ENCODE results near the gene MIER2.
"Not testable (repeated sequence)": the region's sequence is repeated elsewhere in the genome, so short reads cannot be mapped to it uniquely, and the experiment has no call there.

Gene MIER2

DNA sequence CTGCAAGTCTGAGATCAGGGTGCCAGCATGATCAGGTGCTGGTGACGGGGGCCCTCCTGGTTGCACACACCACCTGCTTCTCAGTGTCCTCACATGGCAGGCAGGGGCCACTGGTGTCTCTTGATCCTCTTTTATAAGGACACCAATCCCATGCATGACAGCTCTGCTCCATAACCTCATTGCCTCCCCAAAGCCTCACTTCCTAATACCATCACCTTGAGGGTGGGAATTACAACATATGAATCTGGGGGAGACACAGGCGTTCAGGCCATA is 15.0 kb upstream of the MIER2 start:
- H3K14ac ChIP-seq (ENCODE audit: low read length) = no peak overlapping the region
- peaks cover 0 to 4% (median 0%) of the 10 kb centered on the region in 3 experiments for H3K27me3 ChIP-seq (ENCODE audit: control insufficient read depth in 3 of 3, insufficient read depth in 3 of 3, low read depth in 1 of 3, low read length in 3 of 3)
- DNase-seq (ENCODE audit: low spot score) = no peak
- H2BK15ac ChIP-seq (ENCODE audit: low read length) = no peak overlapping the region
- H4K8ac ChIP-seq (ENCODE audit: low read depth, low read length) = no peak overlapping the region
- no peaks in the 10 kb centered on the region for H3K4me1 ChIP-seq (ENCODE audit: control insufficient read depth in 2 of 2, insufficient read depth in 1 of 2, low read depth in 1 of 2, low read length in 2 of 2)
- H2BK120ac ChIP-seq (ENCODE audit: low read depth, low read length) = no peak overlapping the region
- H4K91ac ChIP-seq (ENCODE audit: low read depth, low read length, poor library complexity) = no peak overlapping the region
- no peak overlapping the region for H3K23ac ChIP-seq (ENCODE audit: low read depth, low read length, poor library complexity)
- no peak overlapping the region for H3K18ac ChIP-seq (ENCODE audit: low read length)
- no peak overlapping the region for H2AFZ ChIP-seq (ENCODE audit: low read length)
- H3K4me3 ChIP-seq (ENCODE audit: low read length in 2 of 2) = no peak overlapping the region
- no peak overlapping the region for H3K4ac ChIP-seq (ENCODE audit: low read length)
- H2BK5ac ChIP-seq (ENCODE audit: low read length) = no peak overlapping the region
- no peak overlapping the region for H3K4me2 ChIP-seq (ENCODE audit: insufficient read depth, low read length, poor library complexity, severe bottlenecking)
- no peaks in the 10 kb centered on the region for H3K36me3 ChIP-seq (replicated peaks in 1 of 2; ENCODE audit: control insufficient read depth in 2 of 2, insufficient read depth in 2 of 2, low read length in 2 of 2)
- H3K27ac ChIP-seq (replicated peaks; ENCODE audit: low read length) = no peak overlapping the region
- no CpG with 5 or more reads among the region's 2 CpGs for WGBS, 2 donors (ENCODE audit: extremely low coverage in 2 of 2, insufficient read length in 2 of 2, insufficient replicate concordance in 1 of 2)
- H2AK5ac ChIP-seq (ENCODE audit: low read depth, low read length) = no peak overlapping the region
- H2BK12ac ChIP-seq (ENCODE audit: low read length) = peak overlapping the region; percentile 16
- H3K9ac ChIP-seq (ENCODE audit: low read depth, low read length, poor library complexity) = no peak overlapping the region
- H3K79me1 ChIP-seq (ENCODE audit: low read depth, low read length) = no peaks in the 10 kb centered on the region
- H3K9me3 ChIP-seq (replicated peaks in 1 of 2; ENCODE audit: control insufficient read depth in 2 of 2, insufficient read depth in 1 of 2, low read depth in 1 of 2, low read length in 2 of 2) = peaks cover 0 to 3% of the 10 kb centered on the region in 2 donors

DNA sequence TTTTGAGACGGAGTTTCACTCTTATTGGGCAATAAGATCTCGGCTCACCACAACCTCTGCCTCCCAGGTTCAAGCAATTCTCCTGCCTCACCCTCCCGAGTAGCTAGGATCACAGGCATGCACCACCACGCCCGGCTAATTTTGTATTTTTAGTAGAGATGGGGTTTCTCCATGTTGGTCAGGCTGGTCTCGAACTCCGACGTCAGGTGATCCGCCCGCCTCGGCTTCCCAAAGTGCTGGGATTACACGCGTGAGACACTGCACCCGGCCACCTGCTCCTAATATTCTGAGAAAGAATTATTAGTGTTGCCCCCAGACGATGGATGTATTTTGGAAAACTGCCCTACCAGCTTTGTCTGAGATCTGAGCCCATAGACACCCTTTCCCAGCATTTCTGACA is 10.9 kb upstream of the MIER2 start:
- not testable (repeated sequence) for H3K36me3 ChIP-seq (replicated peaks in 1 of 2; ENCODE audit: control insufficient read depth in 2 of 2, insufficient read depth in 2 of 2, low read length in 2 of 2); H2BK5ac ChIP-seq (ENCODE audit: low read length); H3K14ac ChIP-seq (ENCODE audit: low read length); H3K23ac ChIP-seq (ENCODE audit: low read depth, low read length, poor library complexity); H3K27me3 ChIP-seq (ENCODE audit: control insufficient read depth in 3 of 3, insufficient read depth in 3 of 3, low read depth in 1 of 3, low read length in 3 of 3); H3K4me1 ChIP-seq (ENCODE audit: control insufficient read depth in 2 of 2, insufficient read depth in 1 of 2, low read depth in 1 of 2, low read length in 2 of 2); H2AK5ac ChIP-seq (ENCODE audit: low read depth, low read length); H3K18ac ChIP-seq (ENCODE audit: low read length); H3K27ac ChIP-seq (replicated peaks; ENCODE audit: low read length); H3K9me3 ChIP-seq (replicated peaks in 1 of 2; ENCODE audit: control insufficient read depth in 2 of 2, insufficient read depth in 1 of 2, low read depth in 1 of 2, low read length in 2 of 2); H2BK15ac ChIP-seq (ENCODE audit: low read length); H3K4ac ChIP-seq (ENCODE audit: low read length); H2BK12ac ChIP-seq (ENCODE audit: low read length); H4K8ac ChIP-seq (ENCODE audit: low read depth, low read length); H2AFZ ChIP-seq (ENCODE audit: low read length); H3K79me1 ChIP-seq (ENCODE audit: low read depth, low read length); H3K9ac ChIP-seq (ENCODE audit: low read depth, low read length, poor library complexity); H4K91ac ChIP-seq (ENCODE audit: low read depth, low read length, poor library complexity); DNase-seq (ENCODE audit: low spot score); H3K4me2 ChIP-seq (ENCODE audit: insufficient read depth, low read length, poor library complexity, severe bottlenecking); H3K4me3 ChIP-seq (ENCODE audit: low read length in 2 of 2); H2BK120ac ChIP-seq (ENCODE audit: low read depth, low read length)
- no CpG with 5 or more reads among the region's 15 CpGs for WGBS, 2 donors (ENCODE audit: extremely low coverage in 2 of 2, insufficient read length in 2 of 2, insufficient replicate concordance in 1 of 2)

DNA sequence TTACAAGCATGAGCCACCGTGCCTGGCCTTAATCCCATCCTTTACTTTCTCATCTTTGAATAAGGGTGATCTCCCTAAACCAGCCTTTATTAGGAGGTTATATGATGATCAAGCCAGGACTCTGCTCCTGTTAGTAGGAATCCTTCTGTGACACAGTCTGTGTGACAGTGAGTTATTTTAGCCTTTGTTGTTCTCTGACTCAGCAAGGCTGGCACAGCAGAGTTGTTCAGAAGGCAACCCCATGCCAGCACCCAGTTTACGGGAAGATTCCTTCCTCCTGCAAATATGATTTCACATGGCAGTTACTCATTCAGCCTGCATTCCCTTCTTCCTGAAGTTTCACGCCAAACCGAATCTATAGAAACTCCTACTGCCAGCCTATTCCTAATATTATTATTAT is 10.5 kb upstream of the MIER2 start:
- H2AK5ac ChIP-seq (ENCODE audit: low read depth, low read length) = no peak overlapping the region
- no peak overlapping the region for H4K8ac ChIP-seq (ENCODE audit: low read depth, low read length)
- H2AFZ ChIP-seq (ENCODE audit: low read length) = no peak overlapping the region
- H3K9ac ChIP-seq (ENCODE audit: low read depth, low read length, poor library complexity) = no peak overlapping the region
- no peak overlapping the region for H2BK120ac ChIP-seq (ENCODE audit: low read depth, low read length)
- H3K23ac ChIP-seq (ENCODE audit: low read depth, low read length, poor library complexity) = no peak overlapping the region
- WGBS, 2 donors (ENCODE audit: extremely low coverage in 2 of 2, insufficient read length in 2 of 2, insufficient replicate concordance in 1 of 2) = no CpG with 5 or more reads among the region's 4 CpGs
- H3K4me2 ChIP-seq (ENCODE audit: insufficient read depth, low read length, poor library complexity, severe bottlenecking) = no peak overlapping the region
- no peak overlapping the region for H3K14ac ChIP-seq (ENCODE audit: low read length)
- H3K36me3 ChIP-seq (replicated peaks in 1 of 2; ENCODE audit: control insufficient read depth in 2 of 2, insufficient read depth in 2 of 2, low read length in 2 of 2) = no peaks in the 10 kb centered on the region
- H3K4ac ChIP-seq (ENCODE audit: low read length) = no peak overlapping the region
- no peak overlapping the region for H2BK15ac ChIP-seq (ENCODE audit: low read length)
- H3K4me1 ChIP-seq (ENCODE audit: control insufficient read depth in 2 of 2, insufficient read depth in 1 of 2, low read depth in 1 of 2, low read length in 2 of 2) = no peaks in the 10 kb centered on the region
- H3K79me1 ChIP-seq (ENCODE audit: low read depth, low read length) = no peaks in the 10 kb centered on the region
- no peak overlapping the region for H2BK5ac ChIP-seq (ENCODE audit: low read length)
- peaks cover 0 to 4% (median 0%) of the 10 kb centered on the region in 3 experiments for H3K27me3 ChIP-seq (ENCODE audit: control insufficient read depth in 3 of 3, insufficient read depth in 3 of 3, low read depth in 1 of 3, low read length in 3 of 3)
- DNase-seq (ENCODE audit: low spot score) = no peak
- no peak overlapping the region for H3K27ac ChIP-seq (replicated peaks; ENCODE audit: low read length)
- H4K91ac ChIP-seq (ENCODE audit: low read depth, low read length, poor library complexity) = no peak overlapping the region
- peaks cover 0 to 3% of the 10 kb centered on the region in 2 donors for H3K9me3 ChIP-seq (replicated peaks in 1 of 2; ENCODE audit: control insufficient read depth in 2 of 2, insufficient read depth in 1 of 2, low read depth in 1 of 2, low read length in 2 of 2)
- no peak overlapping the region for H3K18ac ChIP-seq (ENCODE audit: low read length)
- H2BK12ac ChIP-seq (ENCODE audit: low read length) = no peak overlapping the region
- H3K4me3 ChIP-seq (ENCODE audit: low read length in 2 of 2) = no peak overlapping the region

DNA sequence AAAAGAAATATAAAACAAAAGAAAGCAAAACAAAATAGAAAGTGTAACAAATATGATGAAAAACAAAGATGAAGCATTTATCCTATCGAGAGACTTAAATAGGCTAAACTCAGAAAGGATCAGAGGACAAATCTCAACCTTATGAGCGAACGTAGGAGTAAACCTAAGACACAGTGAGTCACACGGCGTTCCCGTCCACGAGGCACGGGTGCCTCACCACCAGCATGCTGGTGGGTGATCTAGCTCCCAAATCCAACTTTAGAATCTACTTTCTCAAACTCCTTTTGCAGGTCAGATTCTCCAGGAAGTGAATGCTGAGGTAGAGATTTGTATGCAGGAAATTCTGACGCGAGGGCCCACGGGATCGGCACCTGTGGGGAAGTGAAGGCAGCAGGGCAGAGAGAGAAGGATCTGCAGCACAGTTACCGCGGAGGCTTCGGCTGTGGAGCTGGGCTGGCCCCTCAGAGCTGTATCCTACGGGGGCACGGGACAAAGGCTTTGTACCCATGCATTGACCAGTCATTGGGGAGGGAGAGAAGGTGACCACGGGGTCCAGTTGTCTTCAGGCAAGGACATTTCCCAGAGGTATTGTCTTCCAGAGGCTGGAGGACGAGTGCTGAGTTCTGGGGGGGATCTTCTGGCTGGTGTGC is 7.5 kb upstream of the MIER2 start:
- H3K9ac ChIP-seq (ENCODE audit: low read depth, low read length, poor library complexity) = no peak overlapping the region
- peak overlapping the region; percentile 68 for H2AFZ ChIP-seq (ENCODE audit: low read length)
- H2AK5ac ChIP-seq (ENCODE audit: low read depth, low read length) = no peak overlapping the region
- no peak overlapping the region for H2BK5ac ChIP-seq (ENCODE audit: low read length)
- WGBS, 2 donors (ENCODE audit: extremely low coverage in 2 of 2, insufficient read length in 2 of 2, insufficient replicate concordance in 1 of 2) = no CpG with 5 or more reads among the region's 19 CpGs
- no peaks in the 10 kb centered on the region for H3K9me3 ChIP-seq (replicated peaks in 1 of 2; ENCODE audit: control insufficient read depth in 2 of 2, insufficient read depth in 1 of 2, low read depth in 1 of 2, low read length in 2 of 2)
- no peaks in the 10 kb centered on the region for H3K79me1 ChIP-seq (ENCODE audit: low read depth, low read length)
- no peak overlapping the region for H3K23ac ChIP-seq (ENCODE audit: low read depth, low read length, poor library complexity)
- H4K91ac ChIP-seq (ENCODE audit: low read depth, low read length, poor library complexity) = no peak overlapping the region
- H3K27me3 ChIP-seq (ENCODE audit: control insufficient read depth in 3 of 3, insufficient read depth in 3 of 3, low read depth in 1 of 3, low read length in 3 of 3) = no peaks in the 10 kb centered on the region
- no peak overlapping the region for H2BK15ac ChIP-seq (ENCODE audit: low read length)
- H3K4me2 ChIP-seq (ENCODE audit: insufficient read depth, low read length, poor library complexity, severe bottlenecking) = no peak overlapping the region
- DNase-seq (ENCODE audit: low spot score) = no peak
- no peak overlapping the region for H3K4me3 ChIP-seq (ENCODE audit: low read length in 2 of 2)
- H3K27ac ChIP-seq (replicated peaks; ENCODE audit: low read length) = no peak overlapping the region
- no peak overlapping the region for H4K8ac ChIP-seq (ENCODE audit: low read depth, low read length)
- no peak overlapping the region for H3K4ac ChIP-seq (ENCODE audit: low read length)
- no peak overlapping the region for H3K14ac ChIP-seq (ENCODE audit: low read length)
- H3K36me3 ChIP-seq (replicated peaks in 1 of 2; ENCODE audit: control insufficient read depth in 2 of 2, insufficient read depth in 2 of 2, low read length in 2 of 2) = no peaks in the 10 kb centered on the region
- H3K18ac ChIP-seq (ENCODE audit: low read length) = no peak overlapping the region
- no peak overlapping the region for H2BK120ac ChIP-seq (ENCODE audit: low read depth, low read length)
- no peak overlapping the region for H2BK12ac ChIP-seq (ENCODE audit: low read length)
- no peaks in the 10 kb centered on the region for H3K4me1 ChIP-seq (ENCODE audit: control insufficient read depth in 2 of 2, insufficient read depth in 1 of 2, low read depth in 1 of 2, low read length in 2 of 2)
